NCI-H1105 (cell line): ENCODE measurements around the gene MAN1C1.
"Not testable (repeated sequence)": the region's sequence is repeated elsewhere in the genome, so short reads cannot be mapped to it uniquely, and the experiment has no call there.

Source experiments
- DNase-seq: peaks from one replicate; lab custom pipeline; 2025; lab: John Stamatoyannopoulos, UW

The MAN1C1 gene

DNA sequence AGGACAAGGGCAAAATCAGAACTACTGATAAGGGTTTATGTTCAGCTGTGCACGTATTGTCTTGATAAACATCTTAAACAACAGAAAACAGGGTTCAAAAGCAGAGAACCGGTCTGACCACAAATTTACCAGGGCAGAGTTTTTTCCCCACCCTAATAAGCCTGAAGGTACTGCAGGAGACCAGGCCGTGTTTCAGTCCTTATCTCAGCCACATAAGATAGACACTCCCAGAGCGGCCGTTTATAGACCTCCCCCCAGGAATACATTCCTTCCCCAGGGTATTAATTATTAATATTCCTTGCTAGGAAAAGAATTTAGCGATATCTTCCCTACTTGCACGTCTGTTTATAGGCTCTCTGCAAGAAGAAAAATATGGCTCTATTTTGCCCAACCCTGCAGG lies 19.6 kb downstream of the MAN1C1 start:
- DNase-seq = not testable (repeated sequence)

DNA sequence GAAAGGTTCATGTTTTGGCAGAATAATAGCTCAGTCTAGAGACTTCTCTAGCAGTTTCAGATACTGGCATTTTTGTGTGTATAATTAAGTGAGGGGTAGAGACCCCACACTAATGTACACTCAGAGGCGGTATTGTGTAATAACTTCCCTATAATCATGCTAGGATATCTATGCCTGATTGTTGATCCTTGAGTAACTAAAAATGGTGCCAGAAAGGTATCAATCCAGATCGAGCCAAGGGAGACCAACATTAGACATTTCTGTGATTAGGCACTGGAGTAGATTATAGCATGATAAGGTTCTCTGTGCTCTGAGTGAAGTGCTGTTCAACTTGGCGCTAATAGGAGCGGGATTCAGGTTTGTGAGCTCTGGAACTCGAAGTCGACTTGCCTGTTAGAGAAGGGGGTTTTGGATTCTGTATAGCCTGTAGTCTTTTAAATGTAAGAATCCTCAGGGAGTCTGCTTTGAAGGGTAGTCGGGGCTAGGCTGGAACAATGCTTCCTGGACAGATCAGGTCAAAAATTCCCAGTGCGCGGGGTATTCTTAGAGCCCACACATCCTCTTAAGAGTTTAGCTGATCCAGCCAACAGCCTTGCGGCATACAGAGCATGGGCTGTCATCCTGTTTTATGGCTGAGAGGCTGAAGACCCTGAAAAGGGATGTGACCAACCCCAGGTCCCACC lies 24.2 kb downstream of the MAN1C1 start:
- no peak for DNase-seq

DNA sequence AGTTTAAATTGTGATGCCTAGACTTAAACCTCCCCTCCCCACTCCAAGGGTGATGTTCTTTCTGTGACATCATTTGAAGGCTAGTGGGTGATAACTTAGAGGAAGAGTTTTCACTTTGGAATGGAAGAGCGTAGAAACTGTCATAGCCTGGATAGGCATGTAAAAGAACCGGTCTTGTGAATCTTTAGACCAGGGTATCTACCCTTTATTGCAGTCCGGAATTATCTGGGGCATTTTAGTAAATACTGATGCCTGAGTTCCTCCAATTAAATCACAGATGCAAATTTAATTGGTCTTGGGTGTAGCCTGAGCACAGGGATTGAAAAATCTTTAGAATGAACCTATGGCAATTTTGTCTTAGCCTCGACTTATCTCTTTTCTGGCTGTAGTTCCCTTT lies 24.7 kb downstream of the MAN1C1 start:
- no peak for DNase-seq

DNA sequence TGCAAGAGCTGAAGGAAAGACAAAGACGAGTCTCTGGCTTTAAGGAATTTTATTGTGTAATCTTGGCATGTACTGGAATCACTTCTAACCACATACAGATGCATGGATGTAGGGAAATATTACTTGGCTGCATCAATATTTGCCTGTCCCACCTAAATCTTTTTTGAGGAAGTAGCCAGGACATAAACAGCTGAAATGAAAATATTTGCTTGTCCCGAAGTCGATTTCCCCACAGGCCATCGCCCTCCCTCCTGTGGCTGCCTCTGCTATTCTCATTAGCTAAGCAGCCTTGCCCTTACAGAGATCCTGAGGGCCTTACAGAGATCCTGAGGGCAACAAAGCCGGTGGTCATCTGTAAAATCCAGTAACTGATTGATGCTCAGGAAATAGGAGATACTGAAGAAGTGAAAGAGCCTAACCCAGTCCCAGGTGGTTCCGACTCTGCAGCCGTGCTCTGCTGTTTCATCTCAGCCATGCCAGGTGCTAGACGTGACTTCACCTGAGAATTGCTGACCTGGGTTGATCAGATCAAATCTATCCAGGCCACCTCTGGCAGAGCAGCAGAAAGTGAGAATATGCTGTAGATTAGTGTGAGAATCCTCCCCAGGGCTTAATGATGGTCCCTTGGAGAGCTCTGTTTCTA lies 25.5 kb downstream of the MAN1C1 start:
- no peak for DNase-seq

DNA sequence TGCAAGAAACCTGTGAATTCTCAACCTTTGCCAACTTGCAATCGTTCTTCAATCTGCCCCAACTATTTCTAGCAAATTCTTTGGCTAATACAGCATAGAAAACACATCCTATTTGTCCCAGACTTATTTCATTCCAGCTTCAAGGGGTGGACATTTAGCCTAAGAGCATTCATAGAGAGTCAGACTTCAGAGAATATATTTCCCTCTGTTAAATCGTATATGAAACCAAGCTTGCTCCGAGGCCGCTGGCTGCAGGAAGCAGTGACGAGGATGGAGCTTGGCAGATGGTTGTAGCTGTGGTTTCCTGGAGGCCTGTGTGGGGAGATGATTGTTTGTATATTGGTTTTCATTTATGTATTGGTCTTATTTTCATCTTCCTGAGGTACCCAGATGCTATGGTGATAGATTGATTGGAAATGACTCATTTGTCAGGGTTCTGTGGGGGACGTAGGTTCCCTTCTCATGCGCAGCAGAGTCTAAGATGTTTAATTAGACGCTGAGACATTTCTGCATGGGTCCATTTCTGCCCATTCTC lies 26.1 kb downstream of the MAN1C1 start:
- DNase-seq = no peak

DNA sequence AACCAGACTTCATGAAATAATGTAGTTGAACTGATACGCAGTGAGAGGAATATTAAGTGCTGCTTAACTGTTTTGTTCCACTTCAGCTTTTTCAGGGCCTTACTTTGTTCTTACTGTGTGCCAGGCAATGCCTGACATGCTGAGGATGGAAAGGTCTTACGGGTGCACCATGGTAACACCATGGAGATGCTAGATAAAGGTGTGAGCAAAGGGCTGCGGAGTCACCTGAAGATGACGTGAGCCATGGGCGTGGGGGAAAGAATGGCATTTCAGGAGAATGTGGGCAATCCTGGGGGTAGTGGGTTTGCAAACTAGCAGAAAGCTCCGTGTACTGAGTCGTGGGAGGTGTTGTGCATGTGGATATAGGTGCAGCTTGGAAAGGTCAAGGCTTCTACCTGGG lies 27.3 kb downstream of the MAN1C1 start:
- DNase-seq = no peak

DNA sequence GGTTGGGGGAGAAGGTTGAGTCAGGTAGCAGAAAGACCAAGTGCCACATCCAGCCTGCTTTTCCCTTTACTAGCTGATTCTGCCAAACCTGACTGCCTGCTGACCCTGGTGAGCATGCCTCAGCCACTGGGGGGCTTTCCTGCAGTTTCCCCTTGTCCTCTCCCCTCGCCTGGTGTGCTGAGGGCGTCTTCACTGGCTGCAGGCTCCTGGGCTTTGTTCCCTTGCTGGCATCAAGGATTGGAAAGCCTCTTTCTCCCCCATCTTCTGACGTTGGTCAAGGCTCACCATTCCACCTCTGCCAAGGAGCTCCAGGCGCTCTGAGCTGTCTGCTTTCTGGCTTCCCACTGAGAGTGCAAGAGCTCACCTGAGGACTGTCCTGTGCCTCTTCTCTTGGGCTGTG lies 28.4 kb downstream of the MAN1C1 start:
- DNase-seq = no peak

DNA sequence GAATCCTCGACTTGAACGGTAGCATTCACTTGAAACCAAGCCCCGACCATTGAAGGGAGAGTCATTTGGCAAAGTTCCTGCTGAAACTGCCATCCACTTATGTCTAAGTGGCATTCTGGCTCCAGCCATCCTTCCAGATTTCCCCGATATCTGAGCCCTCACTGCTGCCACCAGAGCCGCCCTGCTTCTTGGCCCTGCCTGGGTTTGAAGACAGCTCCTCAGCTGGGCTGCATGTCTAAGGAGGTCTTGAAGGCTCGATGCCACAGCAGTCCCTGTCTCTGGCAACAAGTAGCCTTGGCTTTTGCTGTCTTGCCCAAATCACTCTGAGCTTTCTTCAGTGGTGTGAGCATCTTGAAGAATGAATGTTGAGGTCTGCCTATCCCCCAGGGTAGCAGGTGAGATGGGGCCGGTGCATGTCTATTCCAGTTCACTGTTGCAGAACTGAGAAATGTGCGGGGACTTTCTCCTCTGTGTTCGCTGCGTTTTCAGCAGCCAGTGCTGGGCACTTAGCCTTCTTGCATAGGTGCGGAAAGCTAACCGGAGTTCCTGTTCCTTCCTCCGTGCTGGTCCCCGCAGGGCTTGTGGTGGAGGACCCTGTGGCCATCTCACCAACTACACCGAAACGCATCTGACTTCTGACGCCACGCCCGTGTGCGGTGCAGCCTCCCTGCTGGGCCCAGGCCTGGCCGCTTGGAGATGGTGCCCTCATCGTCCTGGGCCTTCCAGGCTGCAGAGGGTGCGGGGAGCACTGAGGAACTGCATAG lies 29.2 kb downstream of the MAN1C1 start:
- peak; percentile 78 for DNase-seq

DNA sequence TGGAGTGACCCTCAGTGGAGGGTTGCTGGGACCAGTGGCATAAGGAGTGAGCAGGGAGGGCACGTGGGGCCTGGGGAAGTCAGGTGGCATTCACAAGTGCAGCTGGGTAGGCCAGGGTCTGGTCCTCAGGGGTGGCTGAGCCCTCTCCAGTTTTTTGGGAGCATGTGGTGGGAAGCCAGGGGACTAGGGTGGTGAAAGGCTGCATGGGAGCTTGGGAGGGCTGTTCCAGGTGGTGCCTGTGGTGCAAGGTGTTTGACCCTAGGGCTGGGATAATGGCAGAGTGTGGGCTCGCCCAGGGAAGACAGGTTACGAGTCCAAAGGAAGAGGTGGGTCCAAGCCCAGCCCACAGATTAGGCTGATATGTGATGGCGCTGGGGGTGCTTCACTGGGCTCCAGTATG lies 30.5 kb downstream of the MAN1C1 start:
- DNase-seq = no peak

DNA sequence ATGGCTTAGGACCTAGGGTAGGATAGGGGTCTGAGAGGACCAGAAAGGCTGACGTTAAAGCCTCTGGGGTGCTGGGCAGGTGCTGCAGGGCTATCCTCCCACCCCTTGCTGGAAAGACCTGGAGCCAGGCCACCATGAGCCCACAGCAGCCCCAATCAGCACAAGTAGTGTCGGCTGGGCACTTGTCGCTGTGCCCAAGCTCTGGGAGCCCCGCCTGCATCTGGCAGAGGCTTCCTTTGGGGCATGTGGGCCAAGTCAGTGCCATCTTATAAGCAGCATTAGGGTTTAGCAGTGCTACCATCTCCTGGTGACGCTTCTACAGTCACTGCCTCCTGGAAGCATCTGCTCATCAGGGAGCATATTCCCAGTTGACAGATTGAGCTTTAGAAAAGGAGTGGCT lies 31.3 kb downstream of the MAN1C1 start:
- no peak for DNase-seq

DNA sequence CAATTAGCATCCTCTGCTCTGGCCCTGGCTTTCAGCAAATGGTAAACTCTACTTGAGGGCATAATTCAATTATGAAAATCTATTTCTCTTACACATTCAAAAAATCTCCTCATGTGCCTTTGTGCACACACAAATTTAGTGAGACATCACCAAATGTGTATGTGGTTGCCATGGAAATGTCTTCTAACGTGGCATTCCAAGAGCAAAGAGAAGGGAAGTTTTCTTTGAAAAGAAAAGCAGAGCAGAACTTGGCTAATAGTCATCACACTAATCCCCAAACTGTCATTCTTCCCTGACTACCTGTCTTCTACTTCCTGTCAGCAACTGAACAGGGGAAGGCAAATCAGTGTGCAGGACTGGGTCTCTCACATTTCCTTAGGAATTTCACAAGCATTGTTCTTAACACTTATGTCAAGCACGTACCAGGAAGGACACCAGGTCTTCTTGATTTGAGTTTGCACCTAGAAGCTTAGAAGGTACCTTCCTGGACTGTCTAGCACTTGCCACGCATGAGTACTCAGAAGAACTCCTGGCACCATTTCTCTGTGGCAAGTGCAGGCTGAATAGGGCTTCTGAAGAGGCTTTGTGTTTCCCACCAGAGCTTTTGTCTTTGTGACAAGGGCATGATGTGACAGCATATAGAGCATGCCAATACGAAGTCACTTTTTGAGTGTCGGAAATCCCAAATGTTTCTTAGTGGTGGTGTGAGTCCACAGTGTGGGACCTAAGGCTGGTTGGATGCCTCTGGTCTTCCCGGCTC lies 32.3 kb downstream of the MAN1C1 start:
- DNase-seq = no peak

DNA sequence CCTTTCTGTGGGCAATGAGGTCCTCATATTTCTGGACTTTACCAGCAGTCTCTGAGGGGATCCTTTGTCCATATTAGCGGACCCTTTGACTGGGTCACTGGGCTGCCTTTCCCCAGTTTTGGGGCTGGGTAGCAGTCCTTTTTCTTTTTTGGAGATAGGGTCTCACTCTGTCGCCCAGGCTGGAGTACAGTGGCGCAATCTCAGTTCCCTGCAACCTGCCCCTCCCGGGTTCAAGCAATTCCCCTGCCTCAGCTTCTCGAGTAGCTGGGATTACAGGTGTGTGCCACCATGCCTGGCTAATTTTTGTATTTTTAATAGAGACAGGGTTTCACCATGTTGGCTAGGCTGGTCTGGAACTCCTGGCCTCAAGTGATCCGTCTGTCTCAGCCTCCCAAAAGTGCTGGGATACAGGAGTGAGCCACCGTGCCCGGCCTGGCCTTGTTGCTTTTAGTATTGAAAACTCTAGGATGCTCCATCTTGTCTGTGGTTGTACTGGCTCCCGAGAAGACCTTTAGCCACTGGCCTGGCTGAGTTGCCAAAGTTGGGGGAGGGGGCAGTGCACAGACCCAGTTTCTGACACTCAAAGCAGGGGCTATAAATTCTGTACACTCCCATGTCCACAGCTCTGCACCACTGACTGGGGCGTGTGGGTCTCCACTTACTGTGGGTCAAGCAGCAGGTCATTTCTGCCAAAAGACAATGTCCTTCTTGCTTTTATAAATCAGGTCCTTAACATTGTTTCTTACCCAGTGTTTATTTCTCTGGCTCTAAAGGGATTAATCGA lies 33.1 kb downstream of the MAN1C1 start:
- DNase-seq = no peak

DNA sequence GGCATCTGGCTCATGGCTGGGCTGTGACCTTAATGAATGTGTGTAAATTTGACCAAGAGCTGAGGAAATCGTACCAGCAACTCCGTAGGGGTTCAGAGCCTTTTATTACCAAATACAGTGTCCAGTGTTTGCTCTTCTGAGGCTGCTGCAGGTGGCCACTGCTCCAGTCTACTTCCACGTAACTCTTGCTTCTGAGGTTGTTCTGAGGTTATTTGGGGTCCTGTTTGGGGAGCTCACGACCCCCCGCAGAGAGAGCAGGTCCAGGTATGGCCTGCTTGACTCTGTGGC lies 33.6 kb downstream of the MAN1C1 start:
- DNase-seq = no peak

DNA sequence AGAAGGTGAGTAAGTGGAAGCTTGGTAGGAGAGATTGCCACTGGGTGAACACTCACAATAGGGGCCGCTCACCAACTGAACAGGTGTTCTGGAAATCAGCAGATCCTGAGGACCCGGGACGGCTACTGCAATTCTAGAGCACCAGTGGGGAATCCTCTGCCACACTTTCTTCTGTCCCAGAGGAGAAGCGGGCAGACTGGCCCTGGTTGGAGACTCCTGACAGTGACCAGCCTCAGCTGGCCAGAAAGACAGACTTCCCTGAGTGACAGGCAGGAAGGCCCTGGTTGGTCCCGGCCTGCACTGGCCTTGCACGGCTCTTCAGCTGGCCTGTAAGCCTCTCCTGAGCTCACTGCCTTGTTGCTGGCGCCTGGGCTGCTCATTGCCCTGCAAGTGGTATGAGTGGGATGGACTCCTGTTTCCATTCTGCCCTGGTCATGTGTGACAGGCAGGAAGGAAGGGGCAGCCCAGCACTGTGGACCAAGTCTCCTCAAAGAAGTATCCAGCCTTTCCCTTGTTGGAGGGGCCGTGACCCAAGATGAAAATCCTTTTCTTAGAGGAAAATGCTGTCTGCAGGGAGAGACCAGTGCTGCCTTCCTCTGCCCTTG lies 34.5 kb downstream of the MAN1C1 start:
- DNase-seq = no peak

DNA sequence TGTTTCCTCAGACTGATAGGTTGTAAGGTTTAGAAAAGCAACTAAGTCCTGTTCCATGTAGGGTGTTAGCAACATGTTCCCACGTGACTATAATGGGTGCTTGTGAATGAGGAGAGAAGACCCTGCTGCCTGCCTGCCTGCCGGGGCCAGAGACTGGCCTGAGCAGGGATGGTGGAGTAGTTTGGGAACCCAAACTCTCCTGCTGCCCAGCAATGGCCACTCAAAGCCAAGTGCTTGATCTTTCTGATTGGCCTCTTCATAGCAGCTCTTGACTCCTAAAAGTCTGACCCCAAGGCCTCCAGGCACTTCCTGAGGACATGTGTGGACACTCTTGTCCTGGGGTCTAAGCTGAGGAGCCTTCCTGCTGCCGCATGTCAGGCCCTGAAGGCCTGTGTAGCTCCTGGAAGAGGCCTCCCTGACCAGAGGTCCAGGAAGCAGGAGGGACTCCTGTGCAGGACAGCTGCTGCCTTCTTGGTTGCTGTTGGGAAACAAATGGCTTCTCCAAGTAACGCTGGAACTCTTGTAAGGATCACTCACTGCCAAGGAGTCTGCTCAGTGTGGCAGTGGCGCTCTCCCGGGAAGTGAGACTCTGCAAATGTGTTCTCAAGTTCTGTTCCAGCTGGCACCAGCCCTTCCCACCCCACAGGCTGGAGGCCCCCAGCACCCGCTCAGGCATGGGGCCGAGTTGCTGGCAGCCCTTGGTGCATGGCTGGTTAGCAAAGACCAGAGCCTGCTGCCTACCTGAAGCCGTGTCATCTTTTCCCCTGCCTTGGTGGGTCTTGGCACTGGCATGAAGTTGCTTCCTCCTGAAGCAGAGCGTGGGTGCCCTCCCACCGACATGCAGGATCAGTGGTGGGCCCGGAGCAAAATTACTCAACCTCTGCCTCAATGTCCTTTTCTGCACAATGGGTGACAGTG lies 35.5 kb downstream of the MAN1C1 start:
- DNase-seq = no peak

DNA sequence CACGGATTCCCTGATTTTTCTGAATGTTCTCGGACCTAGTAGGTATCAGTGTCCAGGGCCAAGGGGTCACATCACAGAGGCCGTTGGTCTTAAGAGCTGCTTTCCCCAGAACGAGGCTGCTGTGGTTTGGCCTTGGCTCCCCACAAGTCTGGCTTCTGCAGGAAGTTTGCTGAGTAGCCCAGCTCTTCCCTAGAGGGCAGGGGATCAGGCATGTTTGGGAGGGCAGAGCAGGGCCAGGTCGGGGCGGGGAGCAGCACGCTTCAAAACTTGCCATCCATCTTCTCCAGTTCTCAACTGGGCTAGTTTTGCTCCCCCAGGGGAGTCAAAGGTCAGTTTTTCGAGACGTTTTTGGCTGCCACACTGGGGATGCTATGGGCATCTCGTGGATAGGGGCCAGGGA lies 37.0 kb downstream of the MAN1C1 start:
- no peak for DNase-seq

DNA sequence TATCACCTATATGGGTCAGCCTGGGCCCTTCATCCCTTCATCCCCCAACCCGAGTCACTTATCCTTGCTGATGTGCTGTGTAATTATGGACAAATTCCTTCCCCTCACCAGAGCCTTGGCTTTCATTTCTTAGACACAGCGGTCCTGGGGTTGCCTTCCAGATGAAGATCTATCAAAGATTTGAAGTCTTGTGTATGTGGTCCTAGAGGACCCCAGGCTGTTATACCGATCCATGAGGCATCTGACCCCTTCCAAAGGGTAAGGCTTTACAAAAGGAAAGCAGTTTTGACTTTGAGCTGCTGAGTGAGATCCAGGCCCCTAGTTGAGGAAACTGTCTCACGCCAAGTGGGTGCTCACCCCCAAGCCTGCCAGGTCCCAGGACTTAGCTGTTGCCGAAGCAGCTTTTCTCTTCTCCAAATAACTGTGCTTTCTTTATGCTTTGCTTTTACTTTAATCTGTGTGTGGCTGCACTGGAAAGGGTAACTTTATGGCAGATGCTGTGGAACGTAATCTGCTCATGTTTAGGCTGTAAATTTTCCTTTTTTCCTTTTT lies 37.6 kb downstream of the MAN1C1 start:
- DNase-seq = no peak

DNA sequence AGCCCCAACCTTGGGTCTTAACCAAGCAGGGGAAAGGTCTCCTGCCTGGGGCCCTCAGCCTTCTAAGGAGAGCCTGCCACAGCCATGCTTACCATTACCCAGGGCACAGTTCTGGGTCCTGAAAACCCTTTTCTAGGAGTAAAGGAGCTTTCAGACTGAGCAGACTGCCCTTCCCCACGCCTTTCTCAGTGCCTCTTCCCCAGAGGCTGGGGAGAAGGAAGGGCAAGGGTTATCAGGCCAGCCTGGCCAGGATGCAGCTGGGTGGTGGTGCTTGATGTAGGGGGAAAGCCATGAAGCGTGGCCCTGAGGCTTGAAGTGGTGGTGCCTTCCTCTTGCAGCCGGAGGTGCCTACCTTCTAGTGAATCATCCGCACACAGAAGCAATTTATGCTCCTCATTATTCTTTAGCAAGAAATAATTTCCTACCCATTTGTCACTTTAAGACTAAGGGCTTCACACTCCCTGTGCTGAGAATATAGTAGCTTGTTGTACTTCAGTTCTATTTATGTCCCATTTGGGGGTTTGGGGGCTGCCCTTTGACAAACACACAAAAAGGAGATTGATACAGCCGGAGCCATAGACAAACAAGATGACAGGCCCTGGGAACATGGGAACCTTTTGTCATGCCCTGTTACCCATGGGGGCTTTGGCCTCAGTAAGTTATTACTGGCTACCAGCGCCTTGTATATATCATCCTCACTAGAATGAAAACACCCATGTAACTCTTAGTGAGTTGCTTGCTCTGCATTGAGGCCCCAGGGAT lies 40.7 kb downstream of the MAN1C1 start:
- no peak for DNase-seq
